ENCODE data around the gene COL6A1.

GRCh38 chr21:45973475-45974072 lies 8.0 kb upstream of the COL6A1 start:
- TF ChIP-seq CTCF (IDR thresholded peaks at IDR 0.05; ENCODE audit: low read depth, low read length, missing input control) (peak; percentile 59), REST (IDR thresholded peaks at IDR 0.05) (peak; percentile 19), EGR1 (IDR thresholded peaks at IDR 0.05; ENCODE audit: low read depth in 2 of 2) (no peak), SP1 (IDR thresholded peaks at IDR 0.05) (no peak), RXRA (IDR thresholded peaks at IDR 0.05) (no peak), FOXA2 (IDR thresholded peaks at IDR 0.05) (no peak), YY1 (IDR thresholded peaks at IDR 0.05) (no peak)
- TF ChIP-seq, protein P1, sequence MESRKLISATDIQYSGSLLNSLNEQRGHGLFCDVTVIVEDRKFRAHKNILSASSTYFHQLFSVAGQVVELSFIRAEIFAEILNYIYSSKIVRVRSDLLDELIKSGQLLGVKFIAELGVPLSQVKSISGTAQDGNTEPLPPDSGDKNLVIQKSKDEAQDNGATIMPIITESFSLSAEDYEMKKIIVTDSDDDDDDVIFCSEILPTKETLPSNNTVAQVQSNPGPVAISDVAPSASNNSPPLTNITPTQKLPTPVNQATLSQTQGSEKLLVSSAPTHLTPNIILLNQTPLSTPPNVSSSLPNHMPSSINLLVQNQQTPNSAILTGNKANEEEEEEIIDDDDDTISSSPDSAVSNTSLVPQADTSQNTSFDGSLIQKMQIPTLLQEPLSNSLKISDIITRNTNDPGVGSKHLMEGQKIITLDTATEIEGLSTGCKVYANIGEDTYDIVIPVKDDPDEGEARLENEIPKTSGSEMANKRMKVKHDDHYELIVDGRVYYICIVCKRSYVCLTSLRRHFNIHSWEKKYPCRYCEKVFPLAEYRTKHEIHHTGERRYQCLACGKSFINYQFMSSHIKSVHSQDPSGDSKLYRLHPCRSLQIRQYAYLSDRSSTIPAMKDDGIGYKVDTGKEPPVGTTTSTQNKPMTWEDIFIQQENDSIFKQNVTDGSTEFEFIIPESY (IDR thresholded peaks at IDR 0.05): no peak
